Hepatocyte (in vitro differentiated cells): Measurements from ENCODE around the gene CGB2.

Experiments used
- CTCF ChIP-seq: fragments of 200-600 bp; sonication (generic); IDR thresholded peaks from 2 replicates; pipeline ENCODE4 v1.5.1; 2016; ENCODE audit warnings: antibody characterized with exemption, mild to moderate bottlenecking; ENCODE audit not compliant: poor library complexity
- EZH2 ChIP-seq: fragments of 200-600 bp; sonication (generic); IDR thresholded peaks from 2 replicates; pipeline ENCODE4 v1.6.1; 2016; ENCODE audit warnings: antibody characterized with exemption, mild to moderate bottlenecking, borderline replicate concordance
- EZH2phosphoT487 ChIP-seq: fragments of 200-600 bp; sonication (generic); IDR thresholded peaks from one replicate; pipeline ENCODE4 v1.6.1; 2018; ENCODE audit warnings: antibody characterized with exemption, mild to moderate bottlenecking, low read depth, moderate library complexity; ENCODE audit not compliant: unreplicated experiment, severe bottlenecking

- TF ChIP-seq CTCF (no peak), EZH2 (no peak), EZH2phosphoT487 (no peak)
These were observed 43.4 kb upstream of the CGB2 start for GRCh38 chr19:48988286-48988685.
